Breast epithelium (tissue), 4 donors: Measurements from ENCODE around the gene ADAMTSL5. TPM values are rescaled to one million over a fixed set of nuclear protein-coding genes. Genes with fewer than 3 reads are reported as not detected.
A peak's percentile ranks its signal among the peaks of the same experiment; 100 is the strongest.
"Not testable (repeated sequence)": the region's sequence is repeated elsewhere in the genome, so short reads cannot be mapped to it uniquely, and the experiment has no call there.

Experiments used
- DNase-seq, 2 donors: peaks; one replicate each; pipeline ENCODE4 v3.0.0-alpha.2; 2019; ENCODE audit warnings: low spot score in 2 of 2
- H3K27ac ChIP-seq, 2 donors: fragments of 200-600 bp; sonication (generic) in 1 of 2; one replicate each; pipeline ENCODE4 v1.5.1; 2016 to 2019; ENCODE audit warnings: mild to moderate bottlenecking in 1 of 2
- H3K27me3 ChIP-seq, 2 donors: fragments of 200-600 bp; sonication (generic) in 1 of 2; one replicate each; pipeline versions ENCODE4 v1.5.1 to v1.6.0; 2017 to 2019; ENCODE audit warnings: control low read depth in 1 of 2, mild to moderate bottlenecking in 1 of 2
- H3K36me3 ChIP-seq: fragments of 200-600 bp; one replicate; pipeline ENCODE4 v1.5.1; 2019
- H3K4me1 ChIP-seq, 2 donors: fragments of 200-600 bp; sonication (generic); one replicate each; pipeline ENCODE4 v1.5.1; 2016 to 2019; ENCODE audit warnings: control low read depth in 1 of 2
- H3K4me3 ChIP-seq, 3 donors: fragments of 200-600 bp; sonication (generic); 1 replicate in 2 of 3; 2 replicates in 1 of 3; pipeline ENCODE4 v1.5.1; 2016 to 2019; ENCODE audit warnings: mild to moderate bottlenecking in 3 of 3, moderate library complexity in 2 of 3
- H3K9me3 ChIP-seq, 2 donors: fragments of 200-600 bp; sonication (generic) in 1 of 2; one replicate each; pipeline ENCODE4 v1.5.1; 2016 to 2019; ENCODE audit warnings: control low read depth in 1 of 2
- POLR2A ChIP-seq: fragments of 450-650 bp; IDR thresholded peaks from one replicate; pipeline ENCODE4 v1.6.1; 2016; ENCODE audit warnings: antibody characterized with exemption, mild to moderate bottlenecking, moderate library complexity
- POLR2AphosphoS5 ChIP-seq, 3 donors: sonication (generic); formaldehyde crosslinking; IDR thresholded peaks; one replicate each; pipeline ENCODE4 v1.6.1; 2017; ENCODE audit warnings: antibody characterized with exemption in 3 of 3
- intact Hi-C: fragments of 100-400 bp; cut with DNase I; formaldehyde crosslinking; loops from one replicate; pipeline ENCODE4 v1.15.1; 2023; ENCODE audit warnings: low total_unique reads
- total RNA-seq, 3 donors: library from RNA; depleted of rRNA; stranded (reverse); fragments of >200 nt; gene quantifications; one replicate each; pipeline ENCODE4 v1.1.0, GENCODE V29; 2016
- TF ChIP-seq, protein P1 (sequence below), 3 donors: fragments of 450-650 bp; IDR thresholded peaks; one replicate each; pipeline ENCODE4 v1.5.1; 2016 to 2017; ENCODE audit warnings: antibody characterized with exemption in 3 of 3, mild to moderate bottlenecking in 3 of 3, moderate library complexity in 3 of 3

Gene ADAMTSL5
- total RNA-seq, 3 donors from 2014 or later: 1.3 to 3.5 (median 2.1) TPM

GRCh38 chr19:1523412-1524286, 10.8 kb upstream of the ADAMTSL5 start, which contains the start of gene PLK5:
PLK5 (plus strand) TSS chr19:1524077; CDS start chr19:1526997, 2,920 bp downstream.
- no peaks in the 10 kb centered on the region for H3K9me3 ChIP-seq
- DNase-seq: no peak
- H3K27me3 ChIP-seq: peaks cover 9 to 44% of the 10 kb centered on the region in 2 donors
- peak within 1 kb of the TSS in 2 of 3 donors; percentile 49 to 70 for H3K4me3 ChIP-seq
- no peaks in the 10 kb centered on the region for H3K4me1 ChIP-seq
- TF ChIP-seq POLR2A (no peak), POLR2AphosphoS5 (IDR thresholded peaks at IDR 0.05) (no peak)
- TF ChIP-seq, protein P1, sequence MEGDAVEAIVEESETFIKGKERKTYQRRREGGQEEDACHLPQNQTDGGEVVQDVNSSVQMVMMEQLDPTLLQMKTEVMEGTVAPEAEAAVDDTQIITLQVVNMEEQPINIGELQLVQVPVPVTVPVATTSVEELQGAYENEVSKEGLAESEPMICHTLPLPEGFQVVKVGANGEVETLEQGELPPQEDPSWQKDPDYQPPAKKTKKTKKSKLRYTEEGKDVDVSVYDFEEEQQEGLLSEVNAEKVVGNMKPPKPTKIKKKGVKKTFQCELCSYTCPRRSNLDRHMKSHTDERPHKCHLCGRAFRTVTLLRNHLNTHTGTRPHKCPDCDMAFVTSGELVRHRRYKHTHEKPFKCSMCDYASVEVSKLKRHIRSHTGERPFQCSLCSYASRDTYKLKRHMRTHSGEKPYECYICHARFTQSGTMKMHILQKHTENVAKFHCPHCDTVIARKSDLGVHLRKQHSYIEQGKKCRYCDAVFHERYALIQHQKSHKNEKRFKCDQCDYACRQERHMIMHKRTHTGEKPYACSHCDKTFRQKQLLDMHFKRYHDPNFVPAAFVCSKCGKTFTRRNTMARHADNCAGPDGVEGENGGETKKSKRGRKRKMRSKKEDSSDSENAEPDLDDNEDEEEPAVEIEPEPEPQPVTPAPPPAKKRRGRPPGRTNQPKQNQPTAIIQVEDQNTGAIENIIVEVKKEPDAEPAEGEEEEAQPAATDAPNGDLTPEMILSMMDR (IDR thresholded peaks at IDR 0.05): no peak
- no peaks in the 10 kb centered on the region for H3K36me3 ChIP-seq
- H3K27ac ChIP-seq: no peak within 1 kb of the TSS
- intact Hi-C loops: no loop called here

DNA sequence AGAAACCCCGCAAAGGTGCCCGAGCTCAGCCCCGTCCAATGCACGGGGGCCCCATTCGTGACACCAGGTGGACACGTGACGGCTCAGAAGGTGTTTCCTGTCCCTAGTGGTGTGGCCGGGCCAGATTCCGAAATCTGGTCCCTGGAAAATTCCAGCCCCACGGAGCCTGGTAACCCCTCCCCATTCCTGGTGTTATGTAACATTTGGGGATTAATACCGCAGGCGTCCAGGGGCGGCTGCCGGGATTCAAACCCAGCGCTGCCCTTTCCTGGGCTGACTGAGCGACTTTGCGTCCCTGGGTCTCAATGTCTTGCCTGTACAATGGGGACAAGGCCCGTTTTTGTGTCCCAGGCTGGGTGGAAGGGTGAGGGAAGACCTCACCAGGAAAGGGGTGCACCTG, 10.0 kb upstream of the ADAMTSL5 start:
- Histone ChIP-seq H3K4me3 (no peak overlapping the region), H3K36me3 (no peaks in the 10 kb centered on the region), H3K27ac (no peak overlapping the region), H3K27me3 (peaks cover 9 to 42% of the 10 kb centered on the region in 2 donors), H3K4me1 (no peaks in the 10 kb centered on the region), H3K9me3 (no peaks in the 10 kb centered on the region)
- TF ChIP-seq, protein P1 (IDR thresholded peaks at IDR 0.05): no peak
- no peak for TF ChIP-seq POLR2A
- no peak for TF ChIP-seq POLR2AphosphoS5 (IDR thresholded peaks at IDR 0.05)
- DNase-seq: no peak
- intact Hi-C loops: no loop called here

DNA sequence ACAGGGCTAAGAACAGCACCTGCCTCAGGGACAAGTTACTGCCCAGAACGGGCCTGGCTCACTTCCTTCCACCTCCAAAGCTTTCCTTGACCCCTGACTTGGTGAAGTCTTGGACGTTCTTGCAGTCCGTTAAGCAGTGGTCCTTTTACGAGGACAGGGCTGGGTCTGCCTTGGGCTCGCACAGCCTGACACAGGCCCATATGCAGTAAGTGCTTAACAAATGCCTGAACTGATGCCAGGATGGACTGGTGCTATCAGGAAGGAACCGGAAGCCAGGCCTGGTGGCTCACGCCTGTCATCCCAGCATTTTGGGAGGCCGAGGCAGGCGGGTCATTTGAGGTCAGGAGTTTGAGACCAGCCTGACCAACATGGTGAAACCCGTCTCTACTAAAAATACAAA, 9.2 kb upstream of the ADAMTSL5 start:
- no peaks in the 10 kb centered on the region for H3K36me3 ChIP-seq
- H3K27me3 ChIP-seq: peaks cover 9 to 38% of the 10 kb centered on the region in 2 donors
- no peaks in the 10 kb centered on the region for H3K9me3 ChIP-seq
- TF ChIP-seq POLR2A (no peak), POLR2AphosphoS5 (IDR thresholded peaks at IDR 0.05) (no peak)
- TF ChIP-seq, protein P1 (IDR thresholded peaks at IDR 0.05): no peak
- H3K27ac ChIP-seq: no peak overlapping the region
- intact Hi-C loops: no loop called here
- no peak for DNase-seq
- H3K4me3 ChIP-seq: no peak overlapping the region
- no peaks in the 10 kb centered on the region for H3K4me1 ChIP-seq

DNA sequence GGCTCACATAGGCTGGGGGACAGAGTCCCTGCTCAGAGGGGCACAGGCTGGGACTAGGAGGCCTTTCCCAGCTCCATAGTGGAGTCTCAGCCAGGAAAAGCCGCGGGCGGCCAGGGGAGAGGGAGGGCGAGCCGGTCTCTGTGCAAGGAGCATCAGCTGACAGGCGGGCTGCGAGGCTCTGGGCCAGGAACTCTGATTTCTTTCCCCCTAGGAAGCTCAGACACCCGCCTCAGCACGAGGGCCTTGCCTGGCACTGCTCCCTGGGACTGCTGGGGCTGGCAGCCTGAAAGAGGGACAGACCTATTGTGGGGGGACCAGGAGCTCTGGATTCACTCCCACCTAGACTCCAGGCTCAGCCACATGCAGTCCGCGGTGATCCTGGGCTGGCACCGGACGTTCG, 8.8 kb upstream of the ADAMTSL5 start:
- no peak for TF ChIP-seq POLR2AphosphoS5 (IDR thresholded peaks at IDR 0.05)
- TF ChIP-seq, protein P1 (IDR thresholded peaks at IDR 0.05): no peak
- TF ChIP-seq POLR2A: no peak
- H3K27me3 ChIP-seq: peaks cover 9 to 36% of the 10 kb centered on the region in 2 donors
- intact Hi-C loops: no loop called here
- peak overlapping the region in 1 of 2 donors; percentile 38 for H3K27ac ChIP-seq
- H3K36me3 ChIP-seq: no peaks in the 10 kb centered on the region
- no peaks in the 10 kb centered on the region for H3K4me1 ChIP-seq
- DNase-seq: no peak
- H3K9me3 ChIP-seq: no peaks in the 10 kb centered on the region
- H3K4me3 ChIP-seq: no peak overlapping the region

GRCh38 chr19:1520203-1520780, 7.5 kb upstream of the ADAMTSL5 start:
- Histone ChIP-seq H3K9me3 (no peaks in the 10 kb centered on the region), H3K4me1 (no peaks in the 10 kb centered on the region), H3K27me3 (peaks cover 9 to 24% of the 10 kb centered on the region in 2 donors), H3K36me3 (no peaks in the 10 kb centered on the region), H3K4me3 (no peak overlapping the region), H3K27ac (no peak overlapping the region)
- no peak for TF ChIP-seq POLR2AphosphoS5 (IDR thresholded peaks at IDR 0.05)
- TF ChIP-seq POLR2A: no peak
- TF ChIP-seq, protein P1 (IDR thresholded peaks at IDR 0.05): no peak
- intact Hi-C loops: no loop called here
- no peak for DNase-seq

DNA sequence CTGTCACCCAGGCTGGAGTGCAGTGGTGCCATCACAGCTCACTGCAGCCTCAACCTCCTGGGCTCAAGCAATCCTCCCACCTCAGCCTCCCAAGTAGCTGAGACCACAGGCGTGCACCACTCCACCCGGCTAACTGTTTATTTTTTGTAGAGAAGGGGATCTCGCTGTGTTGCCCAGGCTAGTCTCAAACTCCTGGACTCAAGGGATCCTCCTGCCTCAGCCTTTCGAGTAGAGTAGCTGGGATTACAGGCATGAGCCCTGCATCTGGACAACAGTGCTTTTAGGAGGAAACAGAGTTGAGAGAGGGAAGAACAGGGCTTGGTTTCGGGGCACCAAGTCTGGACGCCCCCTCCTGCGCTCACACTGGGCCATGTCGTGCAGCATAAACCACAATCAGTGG, 7.0 kb upstream of the ADAMTSL5 start:
- intact Hi-C loops, DNase-seq, H3K4me1 ChIP-seq, H3K36me3 ChIP-seq, H3K4me3 ChIP-seq, H3K9me3 ChIP-seq, H3K27ac ChIP-seq: not testable (repeated sequence)
- H3K27me3 ChIP-seq: peaks cover 6 to 21% of the 10 kb centered on the region in 2 donors
